Ovary (tissue), 3 donors: Measurements from ENCODE around the gene C3orf20.

Experiments used
- EP300 ChIP-seq: sonication (generic); formaldehyde crosslinking; IDR thresholded peaks from one replicate; pipeline ENCODE4 v1.6.1; 2017; ENCODE audit warnings: antibody characterized with exemption
- TF ChIP-seq, protein P1 (sequence below), 3 donors: fragments of 450-650 bp in 2 of 3; fragments of 200-600 bp in 1 of 3; IDR thresholded peaks; one replicate each; pipeline versions ENCODE4 v1.5.1 to v1.8.0; 2016 to 2022; ENCODE audit warnings: antibody characterized with exemption in 3 of 3, mild to moderate bottlenecking in 1 of 3
- donor health status: DM: no; HTN: no; CAD: no.

DNA sequence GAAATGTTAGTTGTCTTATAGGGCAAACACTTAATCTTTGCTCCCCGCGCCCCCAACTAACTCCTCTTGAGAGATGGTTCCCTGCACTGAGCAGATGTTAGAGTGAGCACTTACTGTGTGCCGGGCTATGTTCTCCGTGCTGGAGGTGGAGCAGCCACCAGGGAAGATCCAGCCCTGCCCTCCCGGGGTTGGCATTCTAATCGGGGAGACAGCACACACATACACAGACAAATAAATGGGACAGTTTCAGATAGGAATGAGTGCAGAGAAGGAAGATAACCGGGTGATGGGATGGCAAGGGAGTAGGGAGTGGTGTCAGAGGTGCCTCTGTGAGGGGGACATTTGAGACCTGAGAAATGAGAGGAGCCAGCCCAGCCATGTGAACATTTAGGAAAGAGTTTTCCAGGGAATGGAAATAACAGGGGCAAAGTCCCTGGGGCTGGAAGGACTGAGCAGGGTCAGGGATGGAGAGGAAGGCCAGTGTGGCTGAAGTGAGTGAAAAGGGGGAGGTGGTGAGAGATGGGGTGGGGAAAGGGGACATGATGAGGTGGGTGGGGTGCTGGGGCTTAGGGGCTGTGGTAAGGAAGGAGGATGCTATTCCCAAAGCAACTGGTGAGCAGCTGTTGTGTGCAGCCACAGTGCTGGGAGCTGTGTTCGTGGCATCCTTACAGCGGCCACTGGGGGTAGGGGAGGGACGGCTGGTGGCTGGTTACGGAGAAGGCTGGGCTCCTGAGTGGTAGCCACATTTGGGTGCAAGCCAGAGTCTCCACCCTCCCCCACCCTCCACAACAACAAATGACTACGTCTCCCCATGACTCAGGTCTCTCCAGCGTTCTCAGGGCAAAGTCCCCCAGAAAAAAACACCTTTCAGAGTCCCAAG lies 128.4 kb downstream of the C3orf20 start:
- TF ChIP-seq, protein P1, sequence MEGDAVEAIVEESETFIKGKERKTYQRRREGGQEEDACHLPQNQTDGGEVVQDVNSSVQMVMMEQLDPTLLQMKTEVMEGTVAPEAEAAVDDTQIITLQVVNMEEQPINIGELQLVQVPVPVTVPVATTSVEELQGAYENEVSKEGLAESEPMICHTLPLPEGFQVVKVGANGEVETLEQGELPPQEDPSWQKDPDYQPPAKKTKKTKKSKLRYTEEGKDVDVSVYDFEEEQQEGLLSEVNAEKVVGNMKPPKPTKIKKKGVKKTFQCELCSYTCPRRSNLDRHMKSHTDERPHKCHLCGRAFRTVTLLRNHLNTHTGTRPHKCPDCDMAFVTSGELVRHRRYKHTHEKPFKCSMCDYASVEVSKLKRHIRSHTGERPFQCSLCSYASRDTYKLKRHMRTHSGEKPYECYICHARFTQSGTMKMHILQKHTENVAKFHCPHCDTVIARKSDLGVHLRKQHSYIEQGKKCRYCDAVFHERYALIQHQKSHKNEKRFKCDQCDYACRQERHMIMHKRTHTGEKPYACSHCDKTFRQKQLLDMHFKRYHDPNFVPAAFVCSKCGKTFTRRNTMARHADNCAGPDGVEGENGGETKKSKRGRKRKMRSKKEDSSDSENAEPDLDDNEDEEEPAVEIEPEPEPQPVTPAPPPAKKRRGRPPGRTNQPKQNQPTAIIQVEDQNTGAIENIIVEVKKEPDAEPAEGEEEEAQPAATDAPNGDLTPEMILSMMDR (IDR thresholded peaks at IDR 0.05) = no peak
- no peak for TF ChIP-seq EP300
